Omental fat pad (tissue), 4 donors: ENCODE data around the gene TNC. TPM values are rescaled to one million over a fixed set of nuclear protein-coding genes. Genes with fewer than 3 reads are reported as not detected.

ENCODE experiments used
- ATAC-seq: fragments of 150-250 bp; one replicate; pipeline ENCODE4 v1.9.1; 2016; ENCODE audit warnings: mild to moderate bottlenecking, moderate library complexity; ENCODE audit not compliant: low FRiP score
- DNase-seq: peaks from one replicate; pipeline ENCODE4 v3.0.0-alpha.2; 2019; ENCODE audit warnings: low spot score
- total RNA-seq, 4 donors: library from RNA; depleted of rRNA; stranded (reverse); fragments of >200 nt; gene quantifications; one replicate each; pipeline ENCODE4 v1.1.0, GENCODE V29; 2016
- TF ChIP-seq, protein P1 (sequence below), 3 donors: fragments of 450-650 bp; IDR thresholded peaks; one replicate each; pipeline ENCODE4 v1.5.1; 2016 to 2017; ENCODE audit warnings: antibody characterized with exemption in 3 of 3, mild to moderate bottlenecking in 3 of 3, moderate library complexity in 2 of 3

The TNC gene
- total RNA-seq = 10 to 100 TPM in 2 of 4 donors, 1 to 10 TPM in 2; 3.2 to 44.2 (median 10.0) TPM

DNA sequence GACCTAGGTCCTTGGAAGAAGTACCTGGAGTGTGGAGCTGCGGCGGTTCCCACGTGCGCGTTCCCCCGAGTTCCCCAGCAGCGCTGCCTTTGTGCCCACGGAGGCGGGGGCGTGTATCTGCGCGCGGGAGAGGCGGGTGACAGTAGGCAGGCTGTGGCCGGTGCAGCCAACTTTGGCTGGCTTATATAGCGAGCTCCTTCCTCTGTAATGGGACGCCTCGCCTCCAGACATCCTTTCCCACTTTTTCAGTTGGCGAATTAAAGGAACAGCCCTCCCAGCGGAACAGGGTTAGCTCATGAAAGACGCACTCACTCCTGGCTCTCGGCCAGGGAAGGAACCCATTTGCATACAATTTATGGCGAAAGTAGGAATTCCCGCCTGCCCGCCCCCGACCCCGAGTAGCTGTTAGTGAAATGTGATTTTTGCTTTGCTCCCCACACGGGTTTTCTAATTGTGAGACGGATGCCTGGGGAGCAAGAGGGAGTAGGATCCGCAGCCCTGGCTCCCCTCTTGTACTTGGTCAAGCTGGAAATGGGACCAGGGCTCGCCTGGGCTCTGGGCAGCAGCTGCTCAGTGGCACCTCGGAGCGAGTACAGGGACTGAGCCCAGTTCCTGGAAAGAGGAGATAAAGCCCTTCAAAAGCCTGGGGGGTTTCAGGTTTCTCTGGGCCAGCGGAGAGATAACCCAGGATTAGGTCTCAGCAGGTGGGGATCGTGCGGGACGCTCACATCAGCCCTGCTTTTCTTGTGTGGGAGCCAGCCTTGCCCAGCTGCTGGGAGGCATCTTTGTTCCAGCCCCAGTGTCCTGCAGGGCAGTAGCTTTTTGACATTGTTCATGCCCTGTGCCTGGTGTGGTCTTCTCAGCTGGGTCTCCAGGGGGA lies at the start of gene TNC:
TNC (minus strand) TSS at position 159 of the 880 bp plus-strand sequence. CDS start 27,139 bp downstream, outside the sequence.
- TF ChIP-seq, protein P1, sequence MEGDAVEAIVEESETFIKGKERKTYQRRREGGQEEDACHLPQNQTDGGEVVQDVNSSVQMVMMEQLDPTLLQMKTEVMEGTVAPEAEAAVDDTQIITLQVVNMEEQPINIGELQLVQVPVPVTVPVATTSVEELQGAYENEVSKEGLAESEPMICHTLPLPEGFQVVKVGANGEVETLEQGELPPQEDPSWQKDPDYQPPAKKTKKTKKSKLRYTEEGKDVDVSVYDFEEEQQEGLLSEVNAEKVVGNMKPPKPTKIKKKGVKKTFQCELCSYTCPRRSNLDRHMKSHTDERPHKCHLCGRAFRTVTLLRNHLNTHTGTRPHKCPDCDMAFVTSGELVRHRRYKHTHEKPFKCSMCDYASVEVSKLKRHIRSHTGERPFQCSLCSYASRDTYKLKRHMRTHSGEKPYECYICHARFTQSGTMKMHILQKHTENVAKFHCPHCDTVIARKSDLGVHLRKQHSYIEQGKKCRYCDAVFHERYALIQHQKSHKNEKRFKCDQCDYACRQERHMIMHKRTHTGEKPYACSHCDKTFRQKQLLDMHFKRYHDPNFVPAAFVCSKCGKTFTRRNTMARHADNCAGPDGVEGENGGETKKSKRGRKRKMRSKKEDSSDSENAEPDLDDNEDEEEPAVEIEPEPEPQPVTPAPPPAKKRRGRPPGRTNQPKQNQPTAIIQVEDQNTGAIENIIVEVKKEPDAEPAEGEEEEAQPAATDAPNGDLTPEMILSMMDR (IDR thresholded peaks at IDR 0.05) = no peak
- ATAC-seq = peak; percentile 51
- peak; percentile 55 for DNase-seq

DNA sequence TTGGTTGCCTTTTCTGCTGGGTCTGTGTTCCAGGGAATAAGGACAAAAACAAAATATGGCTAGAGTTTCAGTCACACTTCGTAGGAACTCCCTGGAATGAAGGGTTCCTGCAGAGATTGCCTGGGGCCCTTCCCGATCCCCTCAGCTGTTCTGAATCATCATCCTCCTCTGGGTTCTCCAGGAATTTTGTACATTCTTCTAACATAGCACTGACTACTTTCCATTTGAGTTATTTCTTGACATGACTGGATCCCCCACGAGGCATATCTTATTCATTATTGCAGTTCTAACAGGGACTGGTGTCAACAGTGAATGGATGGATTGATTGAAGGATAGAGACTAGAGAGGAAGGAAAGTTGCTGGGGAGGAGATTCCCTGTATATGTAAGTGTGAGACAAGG lies 49.2 kb upstream of the TNC start:
- no peak for ATAC-seq
- TF ChIP-seq, protein P1 (IDR thresholded peaks at IDR 0.05) = no peak

DNA sequence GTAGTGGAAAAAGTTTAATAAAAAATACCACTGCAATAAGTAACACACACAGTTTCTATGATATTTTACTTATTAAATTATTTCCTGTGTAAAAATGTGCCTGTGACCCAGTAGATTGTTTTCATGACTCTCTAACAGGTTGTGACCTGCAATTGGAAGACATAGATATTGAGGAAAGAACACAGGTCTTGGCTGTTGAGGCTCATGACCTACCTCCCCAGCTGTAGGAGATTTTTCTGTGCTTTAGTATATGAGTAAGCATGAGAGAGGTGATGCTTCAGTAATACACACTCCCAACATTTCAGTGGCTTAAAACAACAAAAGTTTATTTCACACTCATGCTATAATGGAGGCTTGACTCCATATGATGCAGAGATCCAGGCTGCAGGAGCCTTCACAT lies 47.3 kb upstream of the TNC start:
- DNase-seq = no peak
- TF ChIP-seq, protein P1 (IDR thresholded peaks at IDR 0.05) = no peak
- no peak for ATAC-seq

More for the DNA sequence above, 49.2 kb upstream of the TNC start:
- no peak for DNase-seq

DNA sequence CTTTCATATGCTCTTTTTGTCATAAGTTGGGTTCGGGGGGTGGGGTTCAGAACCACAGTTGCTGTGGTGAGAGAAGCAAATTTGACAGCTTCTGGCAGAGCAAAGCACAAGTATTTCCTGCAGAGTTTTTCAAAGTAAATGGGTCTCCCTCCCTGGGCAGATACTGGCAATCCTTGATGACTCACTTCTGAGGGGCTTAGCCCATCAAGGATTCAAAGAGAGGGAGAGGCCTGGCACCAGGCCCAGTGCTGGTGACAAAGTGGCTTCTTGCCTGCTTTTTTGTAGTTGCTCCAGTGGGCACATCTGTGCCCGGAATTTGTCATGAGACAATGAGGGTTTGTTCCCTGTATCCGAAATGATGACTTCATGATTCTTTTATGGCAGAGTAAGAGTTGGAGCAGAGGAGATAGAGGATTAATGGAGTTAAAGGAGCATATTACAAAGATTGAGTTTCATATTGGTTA lies 46.6 kb upstream of the TNC start:
- ATAC-seq = no peak
- TF ChIP-seq, protein P1 (IDR thresholded peaks at IDR 0.05) = no peak
- DNase-seq = no peak

DNA sequence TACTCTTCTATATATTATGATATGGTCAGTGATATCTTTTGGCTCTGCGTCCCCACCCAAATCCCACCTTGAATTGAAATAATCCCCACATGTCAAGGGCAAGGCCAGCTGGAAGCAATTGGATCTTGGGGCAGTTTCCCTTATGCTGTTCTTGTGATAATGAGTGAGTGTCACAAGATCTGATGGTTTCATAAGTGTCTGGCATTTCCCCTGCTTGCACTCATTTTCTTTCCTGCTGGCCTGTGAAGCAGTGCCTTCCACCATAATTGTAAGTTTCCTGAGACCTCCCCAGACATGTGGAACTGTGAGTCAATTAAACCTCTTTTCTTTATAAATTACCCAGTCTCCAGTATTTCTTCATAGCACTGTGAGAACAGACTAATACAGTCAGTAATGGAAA lies 45.0 kb upstream of the TNC start:
- DNase-seq (no peak), ATAC-seq (no peak)
- TF ChIP-seq, protein P1 (IDR thresholded peaks at IDR 0.05) = no peak

DNA sequence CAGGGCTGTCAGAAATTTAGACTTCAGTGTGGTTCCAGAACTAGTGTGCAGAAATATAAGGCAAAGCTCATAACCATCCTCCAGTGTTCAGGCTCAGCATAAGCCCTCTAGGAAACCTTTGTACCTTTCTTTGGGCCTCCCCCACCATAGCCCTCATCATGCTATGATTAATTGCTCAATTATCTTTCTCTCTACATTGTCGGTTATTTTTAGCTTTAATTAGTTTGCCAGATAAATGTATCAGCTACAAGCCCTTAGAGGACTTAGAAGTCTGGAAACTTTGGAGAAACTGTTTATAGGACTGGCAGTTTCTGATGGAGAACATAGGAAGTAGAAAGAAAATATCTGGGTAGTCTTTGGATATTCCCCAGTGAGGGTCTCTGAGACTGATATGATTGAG lies 43.5 kb upstream of the TNC start:
- ATAC-seq (no peak), DNase-seq (no peak)
- TF ChIP-seq, protein P1 (IDR thresholded peaks at IDR 0.05) = no peak
